ENCODE data around the gene HACD1.
"Not testable (repeated sequence)": the region's sequence is repeated elsewhere in the genome, so short reads cannot be mapped to it uniquely, and the experiment has no call there.

The HACD1 gene

GRCh38 chr10:17643339-17643754 lies 26.2 kb upstream of the HACD1 start:
- DNase-seq, result no peak

DNA sequence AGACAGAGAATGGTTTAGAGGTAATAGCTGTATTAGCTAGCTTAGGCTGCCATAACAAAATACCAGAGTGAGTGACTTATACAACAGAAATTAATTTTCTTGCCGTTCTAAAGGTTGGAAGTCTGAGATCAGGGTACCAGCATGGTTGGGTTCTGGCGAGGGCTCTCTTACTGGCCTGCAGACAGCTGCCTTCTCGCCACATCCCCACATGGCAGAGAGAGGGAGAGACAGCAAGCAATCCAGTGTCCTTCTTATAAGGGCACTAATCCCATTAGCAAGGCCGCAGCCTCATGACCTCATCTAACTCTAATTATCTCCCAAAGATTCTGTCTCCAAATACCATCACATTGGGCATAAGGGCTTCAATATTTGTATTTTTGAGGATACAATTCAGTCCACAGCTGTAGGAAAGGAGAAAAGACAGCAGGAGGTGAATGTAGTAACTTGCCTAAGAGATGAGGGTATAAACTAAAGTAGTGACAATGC lies 23.2 kb upstream of the HACD1 start:
- no peak for DNase-seq

GRCh38 chr10:17637869-17638268 lies 20.7 kb upstream of the HACD1 start:
- DNase-seq, result no peak

- DNase-seq, result no peak
Observed at GRCh38 chr10:17633353-17633752, 16.2 kb upstream of the HACD1 start.

DNA sequence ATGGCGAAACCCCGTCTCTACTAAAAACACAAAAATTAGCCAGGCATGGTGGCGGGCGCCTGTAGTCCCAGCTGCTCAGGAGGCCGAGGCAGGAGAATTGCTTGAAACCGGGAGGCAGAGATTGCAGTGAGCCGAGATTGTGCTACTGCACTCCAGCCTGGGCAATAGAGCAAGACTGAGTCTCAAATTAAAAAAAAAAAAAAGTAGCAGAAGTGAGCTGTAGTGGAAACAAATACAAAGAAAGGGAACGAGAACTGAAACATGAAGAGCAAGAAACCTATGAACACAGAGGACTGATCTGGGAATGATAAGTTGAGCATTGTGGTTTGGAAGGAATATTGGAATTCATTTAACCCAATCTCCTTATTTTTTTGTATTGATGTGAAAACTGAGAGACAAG lies 15.4 kb upstream of the HACD1 start:
- not testable (repeated sequence) for DNase-seq

DNA sequence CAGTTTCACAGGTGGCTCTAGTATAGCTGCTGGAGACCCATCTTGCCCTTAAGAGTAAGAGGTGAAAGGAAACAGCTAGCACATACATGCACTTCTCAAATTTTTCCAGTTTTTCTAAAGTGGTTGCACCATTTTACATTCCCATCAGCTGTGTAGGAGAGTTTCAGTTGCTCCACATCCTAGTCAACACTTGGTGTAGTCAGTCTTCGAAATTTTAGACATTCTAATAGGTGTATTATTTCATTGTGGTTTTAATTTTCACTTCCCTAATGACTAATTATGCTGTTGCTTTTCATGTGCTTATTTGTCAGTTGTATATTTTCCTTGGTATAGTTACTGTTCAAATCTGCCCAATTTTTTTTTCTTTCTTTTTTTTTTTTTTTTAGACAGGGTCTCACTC lies 9.5 kb upstream of the HACD1 start:
- no peak for DNase-seq

- no peak for DNase-seq
Observed at GRCh38 chr10:17624996-17625395, 7.8 kb upstream of the HACD1 start.

DNA sequence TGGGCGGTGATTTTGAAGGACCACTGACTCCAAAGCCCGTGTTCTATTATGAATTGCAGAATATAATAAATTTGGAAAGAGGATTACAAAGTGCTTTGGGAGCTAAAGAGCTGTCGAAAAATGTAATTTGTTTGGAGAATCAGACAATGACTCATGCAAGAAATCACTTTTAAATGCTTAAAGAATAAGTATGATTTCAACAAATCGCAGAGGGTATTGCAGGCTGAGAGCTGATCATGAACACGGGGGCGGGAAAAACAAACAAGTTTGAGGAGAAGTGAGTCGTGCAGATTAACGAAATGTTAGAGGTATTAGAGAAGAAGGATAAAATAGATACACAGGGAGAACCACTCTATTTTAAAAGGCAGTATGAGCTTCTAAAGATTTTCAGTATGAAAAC lies 4.9 kb upstream of the HACD1 start:
- DNase-seq, result no peak

DNA sequence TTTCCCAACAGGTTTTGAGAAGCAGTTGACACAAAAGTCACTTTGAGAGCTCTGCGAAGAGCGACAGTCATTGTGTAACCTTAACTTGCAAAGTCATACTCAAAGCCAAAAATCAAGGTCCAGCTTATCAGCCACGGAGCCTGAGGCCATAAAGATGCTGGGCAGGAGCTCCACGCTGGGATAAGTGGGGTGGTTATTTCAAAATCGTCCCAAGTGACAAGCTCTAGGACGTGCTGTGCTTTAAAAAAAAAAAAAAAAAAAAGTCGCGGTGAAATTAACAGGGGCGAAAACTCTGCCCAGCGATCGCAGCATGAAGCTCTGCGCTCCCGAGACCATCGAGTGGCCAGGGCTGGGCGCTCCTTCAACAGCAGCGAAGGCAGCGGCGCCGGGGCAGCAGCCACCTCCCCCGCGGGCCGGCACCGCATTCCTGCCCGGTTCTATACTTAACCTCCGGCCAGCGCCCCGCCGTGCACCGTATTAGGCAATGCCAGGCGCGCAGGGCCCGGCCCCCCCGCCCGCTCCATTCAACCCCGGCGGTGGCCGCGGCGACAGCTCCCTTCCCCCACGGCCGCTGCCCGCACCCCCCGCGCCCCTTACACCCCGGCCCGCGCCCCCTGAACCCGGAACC lies 657 bp downstream of the HACD1 start:
- no peak for DNase-seq

DNA sequence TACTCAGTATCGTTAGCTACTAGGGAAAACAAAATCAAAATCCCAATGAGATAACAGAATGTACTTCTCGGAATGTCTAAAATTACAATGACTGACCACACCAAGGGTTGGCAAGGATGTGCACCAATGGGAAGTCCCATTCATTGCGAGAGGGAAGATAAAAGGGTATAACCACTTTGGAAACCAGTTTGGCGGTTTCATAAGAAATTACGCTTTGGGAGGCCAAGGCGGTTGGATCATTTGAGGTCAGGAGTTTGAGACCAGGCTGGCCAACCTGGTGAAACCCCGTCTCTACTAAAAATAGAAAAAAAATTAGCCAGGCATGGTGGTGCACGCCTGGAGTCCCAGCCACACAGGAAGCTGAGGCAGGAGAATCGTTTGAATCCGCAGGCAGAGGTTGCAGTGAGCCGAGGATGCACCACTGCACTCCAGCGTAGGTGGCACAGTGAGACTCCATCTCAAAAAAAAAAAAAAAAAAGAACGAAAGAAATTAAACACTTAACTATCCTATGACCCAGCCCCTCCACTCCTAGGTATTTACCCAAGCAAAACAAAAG lies 7.6 kb downstream of the HACD1 start:
- DNase-seq, result no peak

GRCh38 chr10:17607603-17608332 lies 9.4 kb downstream of the HACD1 start:
- DNase-seq, result no peak

DNA sequence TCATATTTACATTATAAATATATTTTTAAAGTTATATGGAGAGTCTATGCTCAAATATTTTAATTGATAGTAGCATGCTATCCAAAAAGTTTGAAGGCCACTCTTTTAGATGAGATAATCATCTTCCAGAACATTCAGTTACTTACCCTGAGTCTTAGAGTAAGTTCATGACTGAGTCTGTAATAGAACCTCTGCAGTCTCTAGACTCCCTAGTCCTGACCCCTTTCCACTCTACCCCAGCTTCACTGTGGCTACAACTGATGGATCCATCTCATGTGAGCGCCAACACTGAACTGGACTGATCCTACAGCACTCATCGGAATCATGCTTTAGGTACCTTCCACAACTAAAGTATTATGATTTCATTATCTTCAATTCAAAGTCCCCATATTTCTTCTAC lies 10.1 kb downstream of the HACD1 start:
- DNase-seq, result no peak

DNA sequence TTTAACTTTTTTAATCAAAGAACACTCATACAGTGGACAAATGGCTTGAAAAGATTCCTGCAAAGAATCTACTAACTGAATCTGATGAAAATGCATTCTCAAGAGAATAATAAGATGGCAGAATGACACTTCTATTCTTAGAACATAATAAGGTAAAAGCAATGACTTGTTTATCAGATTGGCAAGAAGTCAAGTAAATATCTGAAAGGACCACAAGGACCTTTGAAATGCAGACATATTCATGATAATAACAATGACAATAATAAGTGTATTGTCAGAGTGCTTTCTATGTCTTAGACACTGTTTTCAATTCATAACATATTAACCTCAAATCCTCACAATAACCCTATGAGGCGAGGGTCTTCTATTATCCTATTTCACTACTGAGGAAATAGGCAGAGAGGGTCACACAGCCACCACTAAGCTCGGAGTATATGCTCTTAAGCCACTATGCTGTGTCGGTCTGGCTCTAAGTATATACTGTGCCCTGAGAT lies 10.6 kb downstream of the HACD1 start:
- DNase-seq, result no peak

DNA sequence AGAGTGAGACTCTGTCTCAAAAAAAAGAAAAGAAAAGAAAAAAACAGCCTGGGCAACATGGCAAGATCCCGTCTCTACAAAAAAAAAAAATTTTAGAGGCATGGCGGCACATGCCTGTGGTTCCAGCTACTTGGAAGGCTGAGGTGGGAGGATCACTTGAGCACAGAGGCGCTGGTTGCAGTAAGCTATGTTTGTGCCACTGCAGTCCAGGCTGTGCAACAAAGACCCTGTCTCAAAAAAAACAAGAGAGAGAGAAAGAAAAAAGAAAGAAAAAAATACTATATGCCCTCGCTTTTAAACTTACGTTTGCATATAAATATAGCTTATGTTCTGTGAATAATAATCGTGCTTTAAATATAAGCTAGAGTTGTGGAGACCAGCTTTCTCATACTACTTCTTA lies 11.2 kb downstream of the HACD1 start:
- no peak for DNase-seq

DNA sequence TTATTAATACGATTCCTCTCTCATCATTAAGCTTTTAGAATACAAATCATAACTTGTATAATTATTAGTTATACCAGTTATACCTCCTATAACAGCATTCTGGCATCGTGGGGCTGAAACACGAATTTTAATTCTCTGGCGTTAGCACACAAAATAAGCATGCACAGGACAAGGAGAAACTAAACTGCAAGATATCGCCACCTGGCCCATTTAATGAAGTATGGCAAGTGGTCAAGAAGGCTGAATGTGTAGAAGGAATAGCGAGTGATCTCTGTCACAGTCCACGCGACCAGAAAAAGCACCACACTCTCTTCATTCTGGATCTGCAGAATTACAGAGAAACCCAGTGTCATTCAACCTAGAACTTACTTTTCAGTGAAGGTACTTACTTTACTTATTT lies 18.1 kb downstream of the HACD1 start:
- no peak for DNase-seq

GRCh38 chr10:17597386-17597785 lies 19.8 kb downstream of the HACD1 start:
- no peak for DNase-seq

DNA sequence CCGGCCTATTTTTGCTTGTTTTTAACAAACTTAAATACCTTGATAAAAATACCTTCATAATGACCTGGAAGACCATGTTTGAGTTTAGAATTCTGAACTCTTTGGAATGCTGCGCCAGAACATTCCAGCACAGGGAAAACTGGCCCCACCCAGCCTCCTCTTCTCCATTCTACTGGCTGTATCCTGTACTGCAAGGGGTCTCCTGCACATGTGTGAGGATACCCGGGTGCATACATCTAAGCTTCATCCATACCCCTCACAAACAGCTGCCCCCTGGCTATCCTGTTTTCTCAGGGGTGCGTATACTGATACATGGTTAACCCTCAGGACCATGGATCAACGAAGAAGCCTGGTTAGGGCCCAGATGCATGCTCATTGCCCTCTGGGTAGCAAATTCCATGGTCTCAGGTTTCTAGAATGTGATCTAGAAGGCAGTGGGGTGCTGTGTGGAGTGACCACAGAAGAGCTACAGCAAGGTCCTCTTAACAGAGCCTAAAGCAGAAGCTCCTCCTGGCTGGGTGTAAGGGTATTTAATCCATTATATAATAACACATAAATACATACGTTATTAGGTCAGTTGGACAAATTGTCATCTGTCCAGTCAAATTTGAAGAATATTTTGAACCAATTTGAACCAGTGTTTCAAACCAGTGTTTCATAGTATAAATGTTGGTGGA lies 26.1 kb downstream of the HACD1 start:
- no peak for DNase-seq

DNA sequence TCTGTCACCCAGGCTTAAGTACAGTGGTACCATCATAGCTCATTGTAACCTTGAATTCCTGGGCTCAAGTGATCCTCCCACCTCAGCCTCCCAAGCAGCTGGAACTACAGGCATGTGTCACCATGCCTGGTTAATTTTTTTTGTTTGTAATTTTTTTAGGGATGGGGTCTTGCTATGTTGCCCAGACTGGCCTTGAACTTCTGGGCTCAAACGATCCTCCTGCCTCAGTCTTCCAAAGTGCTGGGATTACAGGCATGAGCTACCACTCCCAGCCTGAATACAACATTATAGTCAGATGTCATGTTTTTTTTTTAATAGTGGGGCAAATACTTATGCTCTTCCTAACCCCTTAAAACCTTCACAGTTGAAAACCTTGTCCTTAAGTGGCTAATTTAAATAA lies 27.9 kb downstream of the HACD1 start:
- DNase-seq, result not testable (repeated sequence)

- no peak for DNase-seq
Observed at GRCh38 chr10:17588420-17588819, 28.8 kb downstream of the HACD1 start.

- DNase-seq, result not testable (repeated sequence)
Observed at GRCh38 chr10:17587321-17587720, 29.9 kb downstream of the HACD1 start.

DNA sequence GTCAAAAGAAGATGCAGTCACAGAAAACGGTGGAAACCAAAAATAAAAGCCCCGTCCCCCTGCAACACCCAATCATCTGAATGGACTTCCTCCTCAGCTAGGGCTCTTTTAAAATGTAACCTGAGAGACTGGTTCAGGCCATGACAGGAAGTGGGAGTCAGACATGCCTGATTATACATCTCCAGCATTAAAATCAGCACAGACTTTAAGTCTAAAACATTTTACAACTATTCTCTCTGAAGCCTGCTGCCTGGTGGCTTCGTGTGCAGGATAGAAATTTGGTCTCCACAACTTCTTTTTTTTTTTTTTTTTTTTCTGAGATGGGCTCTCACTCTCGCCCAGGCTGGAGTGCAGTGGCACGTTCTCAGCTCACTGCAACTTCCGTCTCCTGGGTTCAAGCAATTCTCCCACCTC lies 30.3 kb downstream of the HACD1 start:
- DNase-seq, result no peak

- DNase-seq, result no peak
Observed at GRCh38 chr10:17585016-17585415, 32.2 kb downstream of the HACD1 start.

- DNase-seq, result no peak
Observed at GRCh38 chr10:17580885-17581284, 36.3 kb downstream of the HACD1 start.

DNA sequence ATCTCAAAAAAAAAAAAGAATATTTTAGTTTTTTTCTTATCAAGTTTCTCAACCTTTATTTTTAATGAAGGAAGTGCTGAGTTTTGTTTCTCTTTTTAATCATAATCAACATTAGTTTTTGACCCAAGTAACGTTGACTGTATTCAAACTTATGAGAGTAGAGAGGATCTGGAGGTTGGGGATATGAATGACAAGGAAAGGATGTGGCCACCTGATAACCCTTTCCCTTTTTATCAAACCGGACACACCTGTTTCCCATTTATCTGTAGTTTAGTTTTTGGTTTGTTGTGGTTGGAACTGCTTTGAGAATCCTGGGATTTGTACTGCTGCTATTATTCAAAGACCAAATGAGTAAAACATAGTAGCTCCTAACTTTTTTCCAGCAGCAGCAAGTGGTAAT lies 38.6 kb downstream of the HACD1 start:
- no peak for DNase-seq
